A549 (cell line): ENCODE results near the gene CNOT3. TPM values are rescaled to one million over a fixed set of nuclear protein-coding genes. Genes with fewer than 3 reads are reported as not detected.

Experiments used
- ATAC-seq, 2 experiments: fragments of 200-7000 bp in 1 of 2; fragments of >200 bp in 1 of 2; cut with Nextera tagmentation in 1 of 2; cut with Tn5 transposase in 1 of 2; 3 replicates each; pipeline versions ENCODE4 v1.8.0 to v1.9.1; 2018 to 2020; ENCODE audit warnings: mild to moderate bottlenecking in 1 of 2, moderate library complexity in 1 of 2
- CTCF ChIA-PET: fragments of 300-600 bp; sonication (Branson Sonifier 250); formaldehyde crosslinking; extraction: SDS; loops from one replicate; lab custom pipeline; 2021; ENCODE audit warnings: antibody characterized with exemption, inconsistent platforms; lab: Yijun Ruan, JAX
- POLR2A ChIA-PET: fragments of 350-600 bp; formaldehyde crosslinking; extraction: SDS; loops from one replicate; lab custom pipeline; 2021; ENCODE audit warnings: antibody characterized with exemption, inconsistent platforms; lab: Yijun Ruan, JAX
- DNase-seq, 2 experiments: peaks; one replicate each; pipeline versions ENCODE4 v3.0.0 to v3.0.0-alpha.2; 2011 to 2016; ENCODE audit warnings: low read depth in 1 of 2, low spot score in 1 of 2
- FAIRE-seq: peaks from 2 replicates; lab custom pipeline; 2011; peaks lifted over from hg19 to GRCh38; lab: Jason Lieb, UNC
- H3K27ac ChIP-seq, 2 experiments: fragments of >200 bp; sonication (Bioruptor Twin); formaldehyde crosslinking; 3 replicates each; pipeline ENCODE4 v1.5.1; 2016 to 2017
- H3K4me1 ChIP-seq: fragments of >200 bp; sonication (Bioruptor Twin); formaldehyde crosslinking; 3 replicates; pipeline ENCODE4 v1.6.1; 2016
- H3K4me2 ChIP-seq: fragments of >200 bp; sonication (Bioruptor Twin); formaldehyde crosslinking; 3 replicates; pipeline ENCODE4 v1.6.1; 2016
- H3K4me3 ChIP-seq: fragments of >200 bp; sonication (Bioruptor Twin); formaldehyde crosslinking; 3 replicates; pipeline ENCODE4 v1.5.1; 2016
- H3K9me3 ChIP-seq: fragments of >200 bp; sonication (Bioruptor Twin); formaldehyde crosslinking; 3 replicates; pipeline ENCODE4 v1.6.1; 2016
- CTCF ChIP-seq: fragments of >200 bp; sonication (Bioruptor Twin); formaldehyde crosslinking; IDR thresholded peaks from 3 replicates; pipeline ENCODE4 v1.5.1; 2016
- FOSL2 ChIP-seq, 2 experiments: fragments of 450-650 bp in 1 of 2; fragments of >200 bp in 1 of 2; sonication (Bioruptor Twin) in 1 of 2; formaldehyde crosslinking; IDR thresholded peaks; 2 replicates each; pipeline versions ENCODE4 v1.5.0 to v1.6.1; 2016 to 2020; ENCODE audit warnings: mild to moderate bottlenecking in 1 of 2, moderate library complexity in 1 of 2
- GATA3 ChIP-seq: IDR thresholded peaks from 2 replicates; pipeline ENCODE4 v1.6.1; 2012; ENCODE audit warnings: borderline replicate concordance
- HOXB13 ChIP-seq: fragments of 250-450 bp; sonication (Bioruptor Pico); IDR thresholded peaks from 2 replicates; pipeline ENCODE4 v1.5.0; 2020; ENCODE audit warnings: low read depth, mild to moderate bottlenecking, moderate library complexity
- HOXB5 ChIP-seq: fragments of 250-450 bp; sonication (Bioruptor Pico); IDR thresholded peaks from 2 replicates; pipeline ENCODE4 v1.5.0; 2020; ENCODE audit warnings: mild to moderate bottlenecking, moderate library complexity
- JUN ChIP-seq, 2 experiments: fragments of >200 bp; sonication (Bioruptor Twin); formaldehyde crosslinking; IDR thresholded peaks; 2 replicates in 1 of 2; 3 replicates in 1 of 2; pipeline ENCODE4 v1.6.1; 2016 to 2017
- MAFK ChIP-seq: fragments of 450-650 bp; IDR thresholded peaks from 2 replicates; pipeline ENCODE4 v1.6.1; 2014; ENCODE audit not compliant: partially characterized antibody
- MAX ChIP-seq: IDR thresholded peaks from 2 replicates; pipeline ENCODE4 v1.6.1; 2012
- MAZ ChIP-seq: fragments of 150-350 bp; IDR thresholded peaks from 2 replicates; pipeline ENCODE4 v1.6.1; 2014; ENCODE audit warnings: antibody characterized with exemption, low read depth, low read length, borderline replicate concordance
- NPAS2 ChIP-seq: fragments of 250-450 bp; sonication (Bioruptor Pico); IDR thresholded peaks from 2 replicates; pipeline ENCODE4 v1.8.0; 2022; ENCODE audit warnings: mild to moderate bottlenecking, moderate library complexity, borderline replicate concordance
- NR3C1 ChIP-seq: fragments of >200 bp; sonication (Bioruptor Twin); formaldehyde crosslinking; IDR thresholded peaks from 3 replicates; pipeline ENCODE4 v1.6.1; 2017
- PHF8 ChIP-seq: fragments of 200-600 bp; sonication (generic); IDR thresholded peaks from 2 replicates; pipeline ENCODE4 v1.6.1; 2016; ENCODE audit warnings: low read depth, mild to moderate bottlenecking, antibody characterized with exemption, moderate library complexity, borderline replicate concordance
- POLR2A ChIP-seq: IDR thresholded peaks from 2 replicates; pipeline ENCODE4 v1.6.1; 2012; ENCODE audit warnings: mild to moderate bottlenecking, low read length
- RCOR1 ChIP-seq: fragments of 150-350 bp; IDR thresholded peaks from 2 replicates; pipeline ENCODE4 v1.6.1; 2014; ENCODE audit warnings: antibody characterized with exemption, low read length, low read depth
- RNF2 ChIP-seq: fragments of 200-600 bp; sonication (generic); IDR thresholded peaks from 2 replicates; pipeline ENCODE4 v1.6.1; 2016; ENCODE audit warnings: low read depth, mild to moderate bottlenecking, antibody characterized with exemption, moderate library complexity, borderline replicate concordance
- SMC3 ChIP-seq: fragments of >200 bp; sonication (Bioruptor Twin); formaldehyde crosslinking; IDR thresholded peaks from 3 replicates; pipeline ENCODE4 v1.6.1; 2018; ENCODE audit warnings: inconsistent platforms
- TP53 ChIP-seq: fragments of 250-450 bp; sonication (Bioruptor Pico); IDR thresholded peaks from 2 replicates; pipeline ENCODE4 v1.5.0; 2021; ENCODE audit warnings: mild to moderate bottlenecking, moderate library complexity
- WGBS: methylation state at CpG from one replicate; pipeline ENCODE4 v1.1.6; 2017; ENCODE audit errors: missing lambda C conversion rate; 5-methylcytosine and 5-hydroxymethylcytosine counted together
- polyA plus RNA-seq, 4 experiments: library from polyadenylated mRNA; depleted of rRNA in 3 of 4; stranded (reverse); fragments of >200 nt; fragmentation: RNase III in 1 of 4; extraction: RNeasy Plus Mini Kit Qiagen cat#74134 plus additional on column Dnase treatment in 1 of 4; gene quantifications; 2 replicates in 3 of 4; 3 replicates in 1 of 4; pipeline ENCODE4 v1.2.3, GENCODE V29; 2011 to 2017
- TF ChIP-seq, protein P1 (sequence below): IDR thresholded peaks from 2 replicates; pipeline ENCODE4 v1.6.1; 2012
- TF ChIP-seq, protein P2 (sequence below): fragments of 250-450 bp; sonication (Bioruptor Pico); IDR thresholded peaks from 2 replicates; pipeline ENCODE4 v1.5.0; 2020; ENCODE audit warnings: low read depth, mild to moderate bottlenecking, moderate library complexity
- TF ChIP-seq, protein P3 (sequence below): fragments of 200-600 bp; sonication (generic); IDR thresholded peaks from 2 replicates; pipeline ENCODE4 v1.6.1; 2016; ENCODE audit warnings: antibody characterized with exemption, mild to moderate bottlenecking, moderate library complexity
- TF ChIP-seq, protein P4 (sequence below): fragments of 250-450 bp; sonication (Bioruptor Pico); IDR thresholded peaks from 2 replicates; pipeline ENCODE4 v1.5.0; 2021; ENCODE audit warnings: mild to moderate bottlenecking, moderate library complexity, borderline replicate concordance

Gene CNOT3
- polyA plus RNA-seq, 2 of the 4 experiments (the other 2 are of a cell fraction), result 24.9 to 59.2 TPM

GRCh38 chr19:54191011-54191810 lies 53.6 kb downstream of the CNOT3 start, which contains the start of gene TSEN34:
Gene TSEN34 (plus strand): TSS chr19:54191308. CDS start chr19:54191365, 57 bp downstream.
- WGBS, result 1% methylated on average over 26 of the region's 77 CpGs
- ATAC-seq (peak; percentile 35 to 54), DNase-seq (peak in 1 of 2 experiments; percentile 52), FAIRE-seq (no peak)
- POLR2A ChIA-PET, result interaction anchor here (0.6 to 5.0 kb wide), 7 partner anchors 10 to 272 kb away, joined by 3 to 132 read pairs (median 19); partner anchors contain the start of genes LENG8, LENG9, PRPF31 and RPS9
- Histone ChIP-seq H3K4me2 (peak within 1 kb of the TSS; percentile 89), H3K4me1 (peaks cover 23% of the 10 kb centered on the region), H3K9me3 (no peaks in the 10 kb centered on the region), H3K4me3 (peak within 1 kb of the TSS; percentile 80), H3K27ac (peak within 1 kb of the TSS; percentile 91 to 94)
- TF ChIP-seq NR3C1 (no peak), TP53 (CRISPR knock-in tag) (0 out of 2 replicates have a peak, but pooled peaks have one; percentile 28), JUN (IDR thresholded peaks at IDR 0.05) (0 out of 5 replicates have a peak, but pooled peaks of 1 of the 2 experiments have one; percentile 52), RNF2 (peak; percentile 71; the same call in 1 of the 2 replicates), MAX (peak; percentile 31), POLR2A (peak; percentile 81), FOSL2 (IDR thresholded peaks at IDR 0.05) (no peak), FOSL2 (CRISPR knock-in tag; IDR thresholded peaks at IDR 0.05) (0 out of 2 replicates have a peak, but pooled peaks have one; percentile 7), HOXB5 (no peak), PHF8 (peak; percentile 71)
- TF ChIP-seq, protein P1, sequence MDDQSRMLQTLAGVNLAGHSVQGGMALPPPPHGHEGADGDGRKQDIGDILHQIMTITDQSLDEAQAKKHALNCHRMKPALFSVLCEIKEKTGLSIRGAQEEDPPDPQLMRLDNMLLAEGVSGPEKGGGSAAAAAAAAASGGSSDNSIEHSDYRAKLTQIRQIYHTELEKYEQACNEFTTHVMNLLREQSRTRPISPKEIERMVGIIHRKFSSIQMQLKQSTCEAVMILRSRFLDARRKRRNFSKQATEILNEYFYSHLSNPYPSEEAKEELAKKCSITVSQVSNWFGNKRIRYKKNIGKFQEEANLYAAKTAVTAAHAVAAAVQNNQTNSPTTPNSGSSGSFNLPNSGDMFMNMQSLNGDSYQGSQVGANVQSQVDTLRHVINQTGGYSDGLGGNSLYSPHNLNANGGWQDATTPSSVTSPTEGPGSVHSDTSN, result 0 out of 2 replicates have a peak, but pooled peaks have one; percentile 5
- CTCF ChIA-PET, result interaction anchor here (1.2 to 17.2 kb wide), 6 partner anchors 8 to 75 kb away, joined by 3 to 295 read pairs (median 6); partner anchors contain the start of gene TMC4

DNA sequence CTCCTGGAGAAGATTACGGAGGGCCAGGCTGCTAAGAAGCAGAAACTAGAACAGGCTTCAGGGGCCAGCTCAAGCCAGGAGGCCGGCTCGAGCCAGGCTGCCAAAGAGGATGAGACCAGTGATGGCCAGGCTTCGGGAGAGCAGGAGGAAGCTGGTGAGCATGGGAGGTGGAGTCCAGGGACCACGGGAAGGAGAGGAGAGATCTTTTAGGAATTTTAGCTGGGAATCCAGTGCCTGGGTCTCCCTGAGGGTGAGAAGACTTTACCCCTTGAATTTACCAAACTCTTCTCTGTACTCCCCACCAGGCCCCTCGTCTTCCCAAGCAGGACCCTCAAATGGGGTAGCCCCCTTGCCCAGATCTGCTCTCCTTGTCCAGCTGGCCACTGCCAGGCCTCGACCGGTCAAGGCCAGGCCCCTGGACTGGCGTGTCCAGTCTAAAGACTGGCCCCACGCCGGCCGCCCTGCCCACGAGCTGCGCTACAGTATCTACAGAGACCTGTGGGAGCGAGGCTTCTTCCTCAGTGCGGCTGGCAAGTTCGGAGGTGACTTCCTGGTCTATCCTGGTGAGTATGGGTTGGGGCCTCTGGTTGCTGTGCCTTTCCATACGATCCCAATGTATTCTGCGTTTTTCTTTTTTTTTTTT lies 54.4 kb downstream of the CNOT3 start:
- 65% methylated on average over 19 of the region's 19 CpGs for WGBS
- Histone ChIP-seq H3K27ac (peak overlapping the region; percentile 91 to 94), H3K4me3 (peak overlapping the region; percentile 80), H3K9me3 (no peaks in the 10 kb centered on the region), H3K4me2 (peak overlapping the region; percentile 89), H3K4me1 (peaks cover 20% of the 10 kb centered on the region)
- FAIRE-seq (no peak), DNase-seq (no peak), ATAC-seq (no peak)
- CTCF ChIA-PET, result interaction anchor here (1.2 to 17.2 kb wide), 6 partner anchors 8 to 74 kb away, joined by 3 to 295 read pairs (median 6); partner anchors contain the start of gene TMC4
- POLR2A ChIA-PET, result interaction anchor here (3.3 to 5.0 kb wide), 3 partner anchors 9 to 18 kb away, joined by 33 to 132 read pairs (median 55); partner anchors contain the start of gene RPS9
- TF ChIP-seq GATA3 (no peak), RCOR1 (no peak), HOXB13 (CRISPR knock-in tag) (no peak), CTCF (no peak), MAFK (no peak), MAZ (no peak), JUN (IDR thresholded peaks at IDR 0.05) (no peak), SMC3 (no peak), NPAS2 (CRISPR knock-in tag) (no peak)
- TF ChIP-seq, protein P2, sequence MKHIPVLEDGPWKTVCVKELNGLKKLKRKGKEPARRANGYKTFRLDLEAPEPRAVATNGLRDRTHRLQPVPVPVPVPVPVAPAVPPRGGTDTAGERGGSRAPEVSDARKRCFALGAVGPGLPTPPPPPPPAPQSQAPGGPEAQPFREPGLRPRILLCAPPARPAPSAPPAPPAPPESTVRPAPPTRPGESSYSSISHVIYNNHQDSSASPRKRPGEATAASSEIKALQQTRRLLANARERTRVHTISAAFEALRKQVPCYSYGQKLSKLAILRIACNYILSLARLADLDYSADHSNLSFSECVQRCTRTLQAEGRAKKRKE, result no peak
- TF ChIP-seq, protein P3, sequence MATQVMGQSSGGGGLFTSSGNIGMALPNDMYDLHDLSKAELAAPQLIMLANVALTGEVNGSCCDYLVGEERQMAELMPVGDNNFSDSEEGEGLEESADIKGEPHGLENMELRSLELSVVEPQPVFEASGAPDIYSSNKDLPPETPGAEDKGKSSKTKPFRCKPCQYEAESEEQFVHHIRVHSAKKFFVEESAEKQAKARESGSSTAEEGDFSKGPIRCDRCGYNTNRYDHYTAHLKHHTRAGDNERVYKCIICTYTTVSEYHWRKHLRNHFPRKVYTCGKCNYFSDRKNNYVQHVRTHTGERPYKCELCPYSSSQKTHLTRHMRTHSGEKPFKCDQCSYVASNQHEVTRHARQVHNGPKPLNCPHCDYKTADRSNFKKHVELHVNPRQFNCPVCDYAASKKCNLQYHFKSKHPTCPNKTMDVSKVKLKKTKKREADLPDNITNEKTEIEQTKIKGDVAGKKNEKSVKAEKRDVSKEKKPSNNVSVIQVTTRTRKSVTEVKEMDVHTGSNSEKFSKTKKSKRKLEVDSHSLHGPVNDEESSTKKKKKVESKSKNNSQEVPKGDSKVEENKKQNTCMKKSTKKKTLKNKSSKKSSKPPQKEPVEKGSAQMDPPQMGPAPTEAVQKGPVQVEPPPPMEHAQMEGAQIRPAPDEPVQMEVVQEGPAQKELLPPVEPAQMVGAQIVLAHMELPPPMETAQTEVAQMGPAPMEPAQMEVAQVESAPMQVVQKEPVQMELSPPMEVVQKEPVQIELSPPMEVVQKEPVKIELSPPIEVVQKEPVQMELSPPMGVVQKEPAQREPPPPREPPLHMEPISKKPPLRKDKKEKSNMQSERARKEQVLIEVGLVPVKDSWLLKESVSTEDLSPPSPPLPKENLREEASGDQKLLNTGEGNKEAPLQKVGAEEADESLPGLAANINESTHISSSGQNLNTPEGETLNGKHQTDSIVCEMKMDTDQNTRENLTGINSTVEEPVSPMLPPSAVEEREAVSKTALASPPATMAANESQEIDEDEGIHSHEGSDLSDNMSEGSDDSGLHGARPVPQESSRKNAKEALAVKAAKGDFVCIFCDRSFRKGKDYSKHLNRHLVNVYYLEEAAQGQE, result no peak
- TF ChIP-seq, protein P4, sequence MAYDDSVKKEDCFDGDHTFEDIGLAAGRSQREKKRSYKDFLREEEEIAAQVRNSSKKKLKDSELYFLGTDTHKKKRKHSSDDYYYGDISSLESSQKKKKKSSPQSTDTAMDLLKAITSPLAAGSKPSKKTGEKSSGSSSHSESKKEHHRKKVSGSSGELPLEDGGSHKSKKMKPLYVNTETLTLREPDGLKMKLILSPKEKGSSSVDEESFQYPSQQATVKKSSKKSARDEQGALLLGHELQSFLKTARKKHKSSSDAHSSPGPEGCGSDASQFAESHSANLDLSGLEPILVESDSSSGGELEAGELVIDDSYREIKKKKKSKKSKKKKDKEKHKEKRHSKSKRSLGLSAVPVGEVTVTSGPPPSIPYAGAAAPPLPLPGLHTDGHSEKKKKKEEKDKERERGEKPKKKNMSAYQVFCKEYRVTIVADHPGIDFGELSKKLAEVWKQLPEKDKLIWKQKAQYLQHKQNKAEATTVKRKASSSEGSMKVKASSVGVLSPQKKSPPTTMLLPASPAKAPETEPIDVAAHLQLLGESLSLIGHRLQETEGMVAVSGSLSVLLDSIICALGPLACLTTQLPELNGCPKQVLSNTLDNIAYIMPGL (CRISPR knock-in tag), result no peak
- TF ChIP-seq, protein P1, result no peak
